ENCODE measurements around the gene DFFB.

The DFFB gene

DNA sequence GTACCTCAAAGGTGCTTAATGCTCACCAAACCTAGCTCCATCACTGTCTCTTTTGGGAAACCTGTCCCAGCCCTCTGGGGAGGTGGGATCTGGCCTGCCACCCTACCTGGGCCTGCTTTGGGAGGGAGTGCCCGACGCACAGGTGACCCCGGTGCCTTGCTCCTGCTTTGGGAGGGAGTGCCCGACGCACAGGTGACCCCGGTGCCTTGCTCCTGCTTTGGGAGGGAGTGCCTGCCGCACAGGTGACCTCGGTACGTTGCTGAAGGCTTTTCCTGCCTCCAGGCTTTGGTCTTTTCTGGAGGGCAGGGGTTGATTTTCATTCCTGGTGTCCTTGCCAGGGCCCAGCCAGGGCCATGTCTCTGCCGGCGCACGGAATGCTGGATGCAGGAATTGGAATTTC is 68.0 kb downstream of the DFFB start:
- TF ChIP-seq TAF1 (IDR thresholded peaks at IDR 0.05; ENCODE audit: borderline replicate concordance, low read depth, low read length) = no peak
- no peak for TF ChIP-seq POLR2AphosphoS5 (IDR thresholded peaks at IDR 0.05; ENCODE audit: low read depth, low read length)
- TF ChIP-seq POLR2A (IDR thresholded peaks at IDR 0.05; ENCODE audit: low read depth, low read length) = no peak
- no peak for FAIRE-seq

DNA sequence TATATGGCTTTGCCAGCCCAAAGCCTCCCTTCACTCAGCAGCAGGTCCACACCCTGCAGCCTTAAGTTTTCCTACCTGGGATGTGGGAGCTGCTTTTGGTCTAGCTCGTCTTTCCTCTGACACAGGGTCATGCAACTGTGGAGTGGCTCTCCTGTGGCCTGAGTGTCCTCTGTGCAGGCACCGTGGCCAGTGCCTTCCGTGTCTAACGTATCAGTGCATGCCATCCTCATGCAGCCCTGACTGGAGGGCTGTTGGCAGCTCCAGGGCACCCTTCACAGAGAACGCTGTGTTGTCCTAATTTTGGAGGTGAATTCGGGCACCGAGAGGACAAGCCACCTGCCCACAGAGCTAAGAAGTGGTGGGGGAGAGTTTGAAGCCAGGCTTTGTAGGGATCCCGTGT is 68.5 kb downstream of the DFFB start:
- no peak for TF ChIP-seq POLR2AphosphoS5 (IDR thresholded peaks at IDR 0.05; ENCODE audit: low read depth, low read length)
- no peak for TF ChIP-seq POLR2A (IDR thresholded peaks at IDR 0.05; ENCODE audit: low read depth, low read length)
- no peak for TF ChIP-seq TAF1 (IDR thresholded peaks at IDR 0.05; ENCODE audit: borderline replicate concordance, low read depth, low read length)
- no peak for FAIRE-seq
- DNase-seq (ENCODE audit: insufficient read length) = no peak

More for the DNA sequence above, 68.0 kb downstream of the DFFB start:
- DNase-seq (ENCODE audit: insufficient read length) = no peak

- no peak for FAIRE-seq
- no peak for TF ChIP-seq POLR2A (IDR thresholded peaks at IDR 0.05; ENCODE audit: low read depth, low read length)
- no peak for TF ChIP-seq TAF1 (IDR thresholded peaks at IDR 0.05; ENCODE audit: borderline replicate concordance, low read depth, low read length)
- no peak for TF ChIP-seq POLR2AphosphoS5 (IDR thresholded peaks at IDR 0.05; ENCODE audit: low read depth, low read length)
- no peak for DNase-seq (ENCODE audit: insufficient read length)
Measured at GRCh38 chr1:3926956-3927355, 69.7 kb downstream of the DFFB start.

- DNase-seq (ENCODE audit: insufficient read length) (no peak), FAIRE-seq (no peak)
- TF ChIP-seq POLR2A (IDR thresholded peaks at IDR 0.05; ENCODE audit: low read depth, low read length) = no peak
- no peak for TF ChIP-seq POLR2AphosphoS5 (IDR thresholded peaks at IDR 0.05; ENCODE audit: low read depth, low read length)
- TF ChIP-seq TAF1 (IDR thresholded peaks at IDR 0.05; ENCODE audit: borderline replicate concordance, low read depth, low read length) = no peak
Measured at GRCh38 chr1:3928586-3928985, 71.3 kb downstream of the DFFB start.

DNA sequence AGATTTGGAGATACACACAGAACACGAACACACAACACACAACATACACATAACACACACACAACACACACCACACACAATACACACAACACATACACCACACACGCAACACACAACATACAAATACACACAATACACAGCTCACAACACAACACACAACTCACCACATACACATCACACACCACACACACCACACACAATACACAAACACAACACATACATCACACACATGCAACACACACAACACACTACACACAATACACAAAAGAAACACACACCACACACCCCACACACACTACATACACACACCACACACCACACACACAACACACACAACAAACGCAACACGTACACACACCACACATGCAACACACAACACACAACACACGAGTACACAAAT is 71.8 kb downstream of the DFFB start:
- no peak for DNase-seq (ENCODE audit: insufficient read length)
- FAIRE-seq = no peak
- no peak for TF ChIP-seq POLR2A (IDR thresholded peaks at IDR 0.05; ENCODE audit: low read depth, low read length)
- no peak for TF ChIP-seq TAF1 (IDR thresholded peaks at IDR 0.05; ENCODE audit: borderline replicate concordance, low read depth, low read length)
- TF ChIP-seq POLR2AphosphoS5 (IDR thresholded peaks at IDR 0.05; ENCODE audit: low read depth, low read length) = no peak

GRCh38 chr1:3930301-3931006 is 73.2 kb downstream of the DFFB start:
- FAIRE-seq (no peak), DNase-seq (ENCODE audit: insufficient read length) (no peak)
- TF ChIP-seq POLR2AphosphoS5 (IDR thresholded peaks at IDR 0.05; ENCODE audit: low read depth, low read length) = no peak
- no peak for TF ChIP-seq TAF1 (IDR thresholded peaks at IDR 0.05; ENCODE audit: borderline replicate concordance, low read depth, low read length)
- no peak for TF ChIP-seq POLR2A (IDR thresholded peaks at IDR 0.05; ENCODE audit: low read depth, low read length)

DNA sequence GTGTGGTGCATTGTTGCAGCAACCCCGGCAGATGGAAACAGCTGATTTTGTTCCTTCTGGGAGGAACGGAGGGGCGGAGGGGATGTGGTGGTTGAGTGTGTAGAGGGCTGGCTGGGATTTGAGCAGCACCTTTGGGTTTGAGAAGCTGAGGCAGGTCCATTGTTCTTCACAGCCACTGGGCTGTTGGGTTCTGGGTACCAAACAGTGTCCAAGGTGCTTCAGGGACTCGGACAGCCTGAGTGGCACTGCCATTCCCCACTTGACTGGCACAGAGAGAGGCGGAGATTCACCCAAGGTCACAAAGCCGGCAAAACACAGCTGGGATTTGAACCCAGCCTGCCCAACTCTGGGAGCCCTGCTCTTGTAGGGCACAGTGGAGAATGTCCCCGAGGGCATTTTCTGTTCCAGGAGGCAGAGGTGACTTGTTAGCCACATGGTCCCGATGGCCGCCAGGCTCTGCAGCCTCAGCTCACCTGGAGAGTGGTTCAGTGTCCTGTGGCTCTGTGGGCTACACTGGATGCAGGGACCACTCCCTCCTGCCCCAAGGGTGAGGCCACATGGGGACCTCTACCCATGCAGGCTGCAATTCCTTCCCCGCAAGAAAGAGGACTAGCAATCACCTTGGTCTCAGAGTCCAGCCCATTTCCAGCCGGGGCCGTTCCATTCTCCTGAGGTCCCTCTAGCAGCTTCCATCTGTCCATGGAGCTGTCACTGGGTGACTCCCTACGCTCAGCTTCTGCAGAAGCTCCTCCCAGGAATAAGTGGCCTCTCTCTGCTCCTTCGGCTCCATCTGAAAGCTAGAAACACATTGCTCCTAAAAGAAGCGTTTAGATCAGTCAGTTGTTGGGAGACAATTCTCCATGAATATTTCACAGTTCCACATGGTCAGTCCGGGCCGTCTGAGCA is 74.0 kb downstream of the DFFB start:
- FAIRE-seq (no peak), DNase-seq (ENCODE audit: insufficient read length) (no peak)
- TF ChIP-seq POLR2AphosphoS5 (IDR thresholded peaks at IDR 0.05; ENCODE audit: low read depth, low read length) = no peak
- no peak for TF ChIP-seq POLR2A (IDR thresholded peaks at IDR 0.05; ENCODE audit: low read depth, low read length)
- no peak for TF ChIP-seq TAF1 (IDR thresholded peaks at IDR 0.05; ENCODE audit: borderline replicate concordance, low read depth, low read length)

- DNase-seq (ENCODE audit: insufficient read length) = no peak
- TF ChIP-seq TAF1 (IDR thresholded peaks at IDR 0.05; ENCODE audit: borderline replicate concordance, low read depth, low read length) = no peak
- no peak for TF ChIP-seq POLR2A (IDR thresholded peaks at IDR 0.05; ENCODE audit: low read depth, low read length)
- no peak for TF ChIP-seq POLR2AphosphoS5 (IDR thresholded peaks at IDR 0.05; ENCODE audit: low read depth, low read length)
- FAIRE-seq = no peak
Measured at GRCh38 chr1:3932156-3932919, 75.1 kb downstream of the DFFB start.
